RWPE1 (cell line): ENCODE data around the gene SUCNR1.
"Not testable (repeated sequence)": the region's sequence is repeated elsewhere in the genome, so short reads cannot be mapped to it uniquely, and the experiment has no call there.

ENCODE experiments used
- CTCF ChIA-PET: fragments of 350-600 bp; sonication (Branson Sonifier 250); formaldehyde crosslinking; extraction: SDS; loops from one replicate; lab custom pipeline; 2021; lab: Yijun Ruan, JAX
- POLR2A ChIA-PET: fragments of 400-600 bp; formaldehyde crosslinking; extraction: SDS; loops from one replicate; lab custom pipeline; 2020; ENCODE audit warnings: antibody characterized with exemption; ENCODE audit not compliant: low non-redundant PET; lab: Yijun Ruan, JAX
- DNase-seq: peaks from one replicate; pipeline ENCODE4 v3.0.0; 2012; ENCODE audit warnings: low spot score
- H3K27ac ChIP-seq: fragments of 450-650 bp; 2 replicates; pipeline ENCODE4 v1.5.1; 2017
- CTCF ChIP-seq: fragments of 450-650 bp; conservative IDR thresholded peaks from 2 replicates; pipeline ENCODE4 v1.5.1; 2017; ENCODE audit warnings: low read depth, mild to moderate bottlenecking

Gene SUCNR1

GRCh38 chr3:151841801-151842200, 31.6 kb upstream of the SUCNR1 start:
- POLR2A ChIA-PET, result no interaction called here
- DNase-seq, result no peak
- TF ChIP-seq CTCF, result no peak
- CTCF ChIA-PET, result no interaction called here
- no peak overlapping the region for H3K27ac ChIP-seq

GRCh38 chr3:151843275-151843674, 30.2 kb upstream of the SUCNR1 start:
- no peak overlapping the region for H3K27ac ChIP-seq
- ChIA-PET POLR2A (no interaction called here), CTCF (interaction anchor here (0.7 kb wide), 1 partner anchor 319 kb away, joined by 3 read pairs; no protein-coding TSS in a partner anchor)
- TF ChIP-seq CTCF, result no peak
- no peak for DNase-seq

- ChIA-PET CTCF (no interaction called here), POLR2A (no interaction called here)
Observed at GRCh38 chr3:151845306-151845905, 28.0 kb upstream of the SUCNR1 start.

GRCh38 chr3:151850065-151850464, 23.4 kb upstream of the SUCNR1 start:
- CTCF ChIA-PET, DNase-seq, POLR2A ChIA-PET, H3K27ac ChIP-seq: not testable (repeated sequence)

More at GRCh38 chr3:151845306-151845905, 28.0 kb upstream of the SUCNR1 start:
- no peak for DNase-seq
- H3K27ac ChIP-seq, result no peak overlapping the region
- TF ChIP-seq CTCF, result no peak

- ChIA-PET POLR2A (no interaction called here), CTCF (interaction anchor here (0.7 kb wide), 1 partner anchor 480 kb away, joined by 3 read pairs; no protein-coding TSS in a partner anchor)
- H3K27ac ChIP-seq, result no peak overlapping the region
- DNase-seq, result no peak
- TF ChIP-seq CTCF, result no peak
Observed at GRCh38 chr3:151852074-151852811, 21.2 kb upstream of the SUCNR1 start.

GRCh38 chr3:151856118-151856517, 17.3 kb upstream of the SUCNR1 start:
- ChIA-PET CTCF (interaction anchor here (0.7 kb wide), 1 partner anchor 16 kb away, joined by 3 read pairs; no protein-coding TSS in a partner anchor), POLR2A (no interaction called here)
- no peak overlapping the region for H3K27ac ChIP-seq
- no peak for TF ChIP-seq CTCF
- no peak for DNase-seq

- POLR2A ChIA-PET, result no interaction called here
Observed at GRCh38 chr3:151856641-151857040, 16.8 kb upstream of the SUCNR1 start.

More at GRCh38 chr3:151856641-151857040, 16.8 kb upstream of the SUCNR1 start:
- no peak overlapping the region for H3K27ac ChIP-seq
- TF ChIP-seq CTCF, result no peak
- no peak for DNase-seq
- CTCF ChIA-PET, result no interaction called here
